NCI-H2107 treated with DMSO at 0.1 percent for 48 hours (cell line): ENCODE results near the gene CNOT6.
"Not testable (repeated sequence)": the region's sequence is repeated elsewhere in the genome, so short reads cannot be mapped to it uniquely, and the experiment has no call there.

Experiments used
- DNase-seq: peaks from one replicate; lab custom pipeline; 2025; ENCODE audit not compliant: unreplicated experiment; lab: John Stamatoyannopoulos, UW

Gene CNOT6

DNA sequence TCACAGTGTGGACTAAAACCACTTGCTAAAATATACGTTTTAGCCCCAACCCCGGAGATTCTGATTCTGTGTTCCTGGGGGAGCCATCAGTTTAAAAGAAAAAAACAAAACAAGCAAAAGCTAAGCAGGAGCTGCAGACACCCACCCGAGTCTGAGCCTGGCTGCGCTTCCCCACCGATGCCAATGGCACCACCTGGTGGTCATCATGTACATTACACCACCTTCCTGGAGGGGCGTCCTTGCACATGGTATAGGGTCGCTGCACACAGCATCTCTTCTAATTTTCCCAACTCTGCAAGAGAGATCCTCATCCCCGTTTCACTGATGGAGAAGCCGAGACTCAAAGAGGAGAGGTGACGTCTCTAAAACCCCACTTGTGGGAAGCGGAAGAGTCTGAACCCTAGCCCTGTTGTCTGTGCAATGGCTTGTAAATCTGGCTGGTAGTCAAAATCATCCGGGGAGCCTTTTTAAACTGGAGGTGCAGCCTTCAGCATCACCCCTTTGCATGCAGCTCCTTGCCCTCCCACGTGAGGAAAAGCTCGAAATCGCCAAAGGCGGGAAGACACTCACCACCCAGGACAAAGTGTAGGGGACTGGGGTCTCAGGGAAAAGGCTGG lies 23.1 kb upstream of the CNOT6 start:
- no peak for DNase-seq

DNA sequence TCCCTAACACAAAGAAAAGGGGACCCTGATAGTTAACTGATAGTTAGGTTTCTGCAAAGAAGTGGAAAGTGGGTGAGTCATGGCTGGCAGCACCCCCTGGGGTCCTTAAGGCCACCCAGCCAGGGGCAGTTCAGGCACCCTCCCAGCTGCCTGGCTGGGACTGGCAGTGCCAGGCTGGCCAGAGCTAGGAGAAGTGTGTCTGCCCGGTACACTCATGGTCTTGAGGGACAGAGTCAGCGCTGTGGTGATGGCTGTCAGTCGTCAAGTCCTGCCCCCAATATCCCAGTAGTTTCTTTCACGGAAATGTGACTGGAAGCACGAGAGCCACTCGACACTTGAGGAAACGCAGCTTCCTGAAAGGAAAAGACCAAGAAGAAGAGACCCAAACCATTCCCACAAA lies 22.3 kb upstream of the CNOT6 start:
- DNase-seq = no peak

DNA sequence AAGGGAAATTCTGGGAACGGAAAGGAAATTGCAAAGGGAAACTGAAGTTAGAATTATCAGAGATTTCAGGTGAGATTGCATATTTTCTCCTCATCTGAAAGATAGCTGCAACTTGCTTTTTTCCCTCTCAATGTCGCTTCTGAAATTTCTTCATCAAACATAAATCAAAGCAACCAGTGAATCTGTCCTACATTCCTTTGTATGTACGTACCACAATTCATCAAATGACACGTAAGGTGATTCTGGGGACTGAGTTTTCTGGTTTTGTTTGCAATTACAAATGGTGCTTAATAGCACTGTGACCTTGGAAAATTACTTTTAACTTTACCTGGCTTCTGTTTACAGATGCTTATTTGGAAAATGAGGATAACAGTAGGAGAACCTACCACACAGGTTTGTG lies 21.9 kb upstream of the CNOT6 start:
- no peak for DNase-seq

DNA sequence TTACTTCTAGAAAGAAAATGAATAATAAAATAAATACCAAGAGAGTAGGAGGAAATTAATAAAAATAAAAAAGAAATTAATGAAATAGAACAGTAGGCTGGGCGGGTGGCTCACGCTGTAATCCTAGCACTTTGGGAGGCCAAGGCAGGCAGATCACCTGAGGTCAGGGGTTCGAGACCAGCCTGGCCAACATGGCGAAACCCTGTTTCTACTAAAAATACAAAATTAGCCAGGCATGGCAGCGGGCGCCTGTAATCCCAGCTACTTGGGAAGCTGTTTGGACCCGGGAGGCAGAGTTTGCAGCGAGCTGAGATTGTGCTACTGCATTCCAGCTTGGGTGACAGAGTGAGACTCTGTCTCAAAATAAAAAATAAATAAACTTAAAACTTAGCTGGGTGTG lies 20.8 kb upstream of the CNOT6 start:
- DNase-seq = not testable (repeated sequence)

DNA sequence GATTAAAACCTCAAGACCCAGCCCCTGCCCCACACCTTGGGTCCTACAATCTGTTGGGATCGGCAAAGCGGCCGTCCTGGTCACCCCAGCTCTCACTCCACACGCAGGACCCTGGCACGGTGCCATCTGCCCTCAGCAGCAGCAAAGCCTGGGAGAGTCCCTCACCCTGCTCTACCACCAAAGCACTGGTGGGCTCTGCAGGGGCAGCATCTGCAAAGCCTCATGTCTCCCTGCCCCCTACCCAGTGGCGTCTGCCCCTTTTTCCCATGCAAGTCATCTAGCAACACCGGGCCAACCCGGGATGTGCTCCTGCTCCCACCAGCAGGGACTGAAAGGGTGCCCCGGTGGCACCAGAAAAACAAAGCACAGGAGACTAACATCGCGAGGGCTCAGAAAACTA lies 19.6 kb upstream of the CNOT6 start:
- DNase-seq = no peak

DNA sequence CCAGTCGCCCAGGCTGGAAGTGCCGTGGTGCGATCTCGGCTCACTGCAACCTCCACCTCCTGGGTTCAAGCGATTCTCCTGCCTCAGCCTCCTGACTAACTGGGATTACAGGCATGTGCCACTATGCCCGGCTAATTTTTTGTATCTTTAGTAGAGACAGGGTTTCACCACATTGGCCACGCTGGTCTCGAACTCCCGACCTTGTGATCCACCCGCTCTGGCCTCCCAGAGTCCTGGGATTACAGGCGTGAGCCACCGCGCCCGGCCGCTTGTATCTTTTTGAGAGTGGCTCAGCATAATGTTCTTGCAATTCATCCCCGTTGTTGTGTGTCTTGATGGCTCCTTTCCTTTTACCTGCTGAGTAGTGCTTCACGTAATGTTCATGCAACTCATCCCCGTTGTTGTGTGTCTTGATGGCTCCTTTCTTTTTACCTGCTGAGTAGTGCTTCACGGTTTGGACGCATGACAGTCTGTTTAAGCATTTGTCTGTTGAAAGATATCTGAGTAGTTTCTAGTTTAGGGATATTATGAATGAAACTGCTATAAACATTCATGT lies 18.1 kb upstream of the CNOT6 start:
- DNase-seq = not testable (repeated sequence)

DNA sequence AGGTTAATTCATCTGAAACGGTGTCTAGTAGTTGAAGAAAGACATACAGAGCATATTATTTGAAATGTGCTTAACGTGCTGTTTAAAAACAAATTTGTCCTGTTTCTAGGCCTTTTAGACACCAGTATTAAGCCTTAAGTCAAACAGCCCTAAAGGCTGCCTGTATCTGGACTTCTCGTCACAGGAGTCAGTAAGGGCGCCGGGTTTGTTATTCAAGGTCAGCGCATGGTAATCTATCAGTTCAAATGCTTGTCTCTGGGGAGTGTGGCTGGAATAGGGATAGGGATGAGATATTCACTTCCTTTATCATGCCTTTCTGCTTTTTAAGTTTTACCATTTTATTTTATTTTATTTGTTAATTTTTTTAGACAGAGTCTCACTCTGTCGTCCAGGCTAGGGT lies 9.4 kb upstream of the CNOT6 start:
- no peak for DNase-seq

DNA sequence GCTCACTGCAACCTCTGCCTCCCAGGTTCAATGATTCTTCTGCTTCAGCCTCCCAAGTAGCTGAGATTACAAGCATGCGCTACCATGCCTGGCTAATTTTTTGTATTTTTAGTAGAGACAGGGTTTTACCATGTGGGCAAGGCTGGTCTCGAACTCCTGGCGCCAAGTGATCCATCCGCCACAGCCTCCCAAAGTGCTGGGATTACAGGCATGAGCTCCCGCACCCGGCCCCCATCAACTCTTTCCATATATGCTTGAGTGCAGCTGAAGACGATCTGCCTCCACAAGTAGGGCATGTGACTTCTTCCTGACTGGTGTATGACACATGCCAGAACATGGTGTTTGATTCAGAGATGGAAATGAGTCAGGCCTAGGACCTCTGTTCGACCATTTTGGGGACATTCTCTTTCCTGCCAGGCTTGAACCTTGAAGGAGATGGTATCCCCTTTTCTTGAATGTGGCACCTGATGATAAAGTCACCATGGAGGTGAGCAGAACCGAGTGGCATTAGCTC lies 7.5 kb upstream of the CNOT6 start:
- no peak for DNase-seq

DNA sequence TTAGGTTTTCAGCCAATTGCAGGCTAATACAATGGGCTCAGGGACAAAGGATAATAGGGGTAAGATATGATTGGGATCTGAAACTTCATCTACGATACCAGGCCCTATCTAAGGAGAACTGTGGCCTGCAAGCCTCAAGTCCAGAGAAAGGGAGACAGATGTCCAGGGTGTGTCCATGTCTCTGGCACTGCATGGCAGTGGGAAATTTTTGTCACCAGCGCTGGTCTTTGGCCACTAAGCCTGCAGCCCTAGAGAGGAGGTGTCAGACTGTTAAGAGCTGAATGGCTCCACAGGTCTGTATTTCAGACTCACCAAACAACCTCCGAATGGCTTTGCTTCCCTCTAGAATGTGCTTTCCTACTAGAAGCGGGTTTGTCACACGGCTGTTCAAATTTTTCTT lies 6.6 kb upstream of the CNOT6 start:
- no peak for DNase-seq

DNA sequence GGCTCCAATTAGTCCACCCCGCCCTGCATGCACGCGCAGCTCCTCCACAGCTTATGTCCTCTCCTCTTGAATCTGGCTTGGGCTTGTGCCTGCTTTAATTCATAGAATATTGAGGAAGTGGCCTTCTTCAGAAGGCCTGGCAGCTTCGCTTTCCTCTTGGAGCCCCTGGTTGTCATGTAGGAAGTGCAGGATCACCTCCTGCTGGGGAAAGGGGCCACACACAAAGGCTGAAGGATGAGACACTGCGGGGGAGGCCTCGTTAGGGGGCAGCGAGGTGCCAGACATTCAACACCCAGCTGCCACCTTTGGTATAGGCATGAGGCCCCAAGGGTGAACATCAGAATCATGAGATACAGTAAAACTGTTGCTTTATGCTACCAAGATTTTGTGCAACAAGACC lies 2.7 kb upstream of the CNOT6 start:
- DNase-seq = no peak

DNA sequence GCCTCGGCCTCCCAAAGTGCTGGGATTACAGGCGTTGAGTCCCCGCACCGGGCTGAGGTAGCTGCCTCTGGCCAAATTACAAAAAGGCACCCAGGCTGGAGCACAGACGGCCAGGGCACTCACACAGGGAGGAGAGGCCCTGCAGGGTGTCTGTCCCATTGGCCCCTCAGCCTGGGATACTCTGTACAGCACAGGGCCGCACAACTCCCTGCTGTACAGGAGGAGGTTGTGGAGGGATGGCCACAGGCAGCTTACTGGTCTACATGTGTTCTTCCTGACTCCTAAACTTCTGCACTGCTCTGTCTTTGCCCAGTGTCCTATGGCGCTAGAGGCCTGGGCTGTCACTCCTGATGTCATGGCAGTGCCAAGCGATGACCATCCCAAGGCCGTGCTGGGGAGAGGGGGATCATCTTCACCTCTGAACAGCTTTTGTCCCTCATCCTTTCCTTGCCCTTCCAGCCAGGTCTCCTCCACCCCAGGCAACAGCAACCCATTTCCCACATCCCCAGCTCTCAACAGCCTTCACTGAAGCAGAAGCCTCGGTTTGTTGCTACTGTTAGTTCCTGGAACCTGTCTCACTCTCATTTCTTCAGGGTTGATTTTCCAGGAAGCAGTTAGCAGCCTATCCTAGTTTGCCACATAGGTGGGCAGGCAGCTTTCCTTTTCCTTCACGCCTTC lies 1.8 kb upstream of the CNOT6 start:
- DNase-seq = no peak

DNA sequence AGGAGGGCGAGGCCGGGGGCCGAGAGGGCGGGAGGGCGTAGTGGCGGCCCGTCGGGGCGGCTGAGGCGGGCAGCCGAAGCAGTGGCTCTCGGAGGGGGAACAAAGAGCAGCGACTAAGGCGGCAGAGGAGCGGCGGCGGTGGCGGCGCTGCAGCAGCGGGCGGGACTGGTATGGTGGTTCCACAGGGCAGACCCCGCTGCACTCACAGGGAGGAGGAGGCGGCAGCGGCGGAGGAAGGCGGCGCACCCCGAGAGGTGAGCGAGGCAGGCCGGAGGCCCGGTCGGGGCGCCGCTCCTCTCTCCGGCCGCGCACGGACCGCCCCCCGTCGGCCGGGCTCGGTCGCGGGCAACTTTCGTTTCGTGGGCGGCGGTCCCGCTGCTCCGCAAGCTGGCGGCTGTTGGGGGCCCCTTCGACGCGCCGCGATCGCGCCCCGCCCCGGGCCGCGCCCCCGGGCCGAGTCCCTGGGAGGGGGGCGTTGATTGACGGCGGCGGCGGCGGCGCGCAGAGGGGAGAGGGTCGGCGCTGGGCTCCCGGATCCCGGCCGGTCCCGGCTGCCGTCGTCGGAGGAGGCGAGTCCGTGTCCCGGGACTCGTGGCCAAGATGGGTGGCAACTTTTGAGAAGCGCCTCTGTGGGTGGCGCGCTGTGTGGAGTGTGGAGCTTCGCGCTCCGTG lies 467 bp downstream of the CNOT6 start:
- no peak for DNase-seq

DNA sequence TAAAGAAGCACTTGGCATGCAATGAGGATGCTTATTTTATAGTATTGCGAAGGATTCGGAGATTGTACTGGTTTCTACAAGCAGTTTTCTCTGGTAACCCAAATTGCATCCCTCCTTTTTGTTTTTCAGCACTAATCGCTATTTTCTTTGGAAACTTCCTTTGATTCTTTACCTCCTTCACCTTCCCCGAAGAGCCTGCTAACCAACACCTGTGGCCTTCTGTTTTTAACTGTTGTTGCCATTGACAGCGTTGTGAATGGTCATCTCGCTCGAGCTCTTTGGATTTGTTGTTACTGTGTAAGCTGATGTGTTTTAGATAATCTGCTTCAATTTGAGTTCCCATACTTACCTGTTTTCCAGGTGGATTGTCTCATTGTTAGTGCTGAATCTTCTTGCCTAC lies 1.1 kb downstream of the CNOT6 start:
- DNase-seq = no peak

DNA sequence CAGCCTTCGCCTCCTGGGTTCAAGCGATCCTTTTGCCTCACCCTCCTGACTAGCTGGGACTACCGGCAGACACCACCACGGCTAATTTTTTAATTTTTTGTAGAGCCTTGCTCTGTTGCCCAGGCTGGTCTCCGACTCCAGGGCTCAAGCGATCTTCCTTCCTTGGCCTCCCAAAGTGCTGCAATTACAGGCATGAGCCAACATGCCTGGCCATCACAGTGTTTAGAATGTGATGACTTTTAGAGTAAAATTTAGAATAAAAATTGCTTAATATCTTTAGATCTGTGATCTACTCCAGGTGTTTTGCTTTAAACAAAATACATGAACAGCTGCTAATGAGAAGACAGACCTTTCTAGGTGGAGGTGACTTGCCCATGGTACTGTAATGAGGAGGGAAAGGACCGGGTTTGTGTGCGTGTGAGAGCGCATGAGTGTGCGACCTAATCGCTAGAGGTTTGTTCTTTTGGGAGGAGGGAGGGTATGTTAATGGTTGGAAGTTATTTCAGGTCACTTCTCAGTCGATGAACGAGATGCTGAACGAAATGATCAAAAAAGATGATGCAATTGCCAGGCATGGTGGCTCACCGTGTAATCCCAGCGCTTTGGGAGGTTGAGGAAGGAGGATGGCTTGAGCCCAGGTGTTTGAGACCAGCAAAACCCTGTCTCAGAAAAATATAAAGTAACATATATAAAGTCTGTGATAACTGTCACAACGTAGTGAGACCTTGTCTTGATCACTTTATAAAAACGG lies 2.0 kb downstream of the CNOT6 start:
- DNase-seq = no peak

DNA sequence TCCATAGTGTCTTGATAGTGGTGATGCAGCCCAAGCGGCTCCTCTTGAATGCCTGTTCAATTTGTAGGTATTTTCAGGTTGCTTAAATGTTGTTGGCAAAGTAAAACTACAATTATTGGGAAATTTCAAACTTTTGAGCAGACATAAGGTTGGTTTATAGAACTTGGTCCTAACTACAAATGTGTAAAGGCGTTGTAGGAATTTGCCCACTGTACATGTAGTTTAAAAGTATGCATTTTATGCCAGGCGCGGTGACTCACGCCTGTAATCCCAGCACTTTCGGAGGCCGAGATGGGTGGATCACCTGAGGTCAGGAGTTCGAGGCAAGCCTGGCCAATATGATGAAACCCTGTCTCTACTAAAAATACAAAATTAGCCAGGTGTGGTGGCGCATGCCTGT lies 2.6 kb downstream of the CNOT6 start:
- not testable (repeated sequence) for DNase-seq

DNA sequence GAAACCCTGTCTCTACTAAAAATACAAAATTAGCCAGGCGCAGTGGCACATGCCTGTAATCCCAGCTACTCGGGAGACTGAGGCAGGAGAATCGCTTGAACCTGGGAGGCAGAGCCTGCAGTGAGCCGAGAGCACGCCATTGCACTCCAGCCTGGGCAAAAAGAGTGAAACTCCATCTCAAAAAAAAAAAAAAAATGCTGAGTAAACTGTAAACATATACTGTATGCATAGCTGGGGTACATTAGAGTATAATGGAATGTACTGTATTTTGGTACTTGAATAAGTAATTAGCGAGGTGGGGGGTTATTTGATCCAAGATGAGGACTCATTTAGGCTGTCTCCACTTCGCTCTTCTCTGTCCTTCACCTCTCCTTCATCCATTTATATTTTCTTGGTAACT lies 3.7 kb downstream of the CNOT6 start:
- DNase-seq = not testable (repeated sequence)

DNA sequence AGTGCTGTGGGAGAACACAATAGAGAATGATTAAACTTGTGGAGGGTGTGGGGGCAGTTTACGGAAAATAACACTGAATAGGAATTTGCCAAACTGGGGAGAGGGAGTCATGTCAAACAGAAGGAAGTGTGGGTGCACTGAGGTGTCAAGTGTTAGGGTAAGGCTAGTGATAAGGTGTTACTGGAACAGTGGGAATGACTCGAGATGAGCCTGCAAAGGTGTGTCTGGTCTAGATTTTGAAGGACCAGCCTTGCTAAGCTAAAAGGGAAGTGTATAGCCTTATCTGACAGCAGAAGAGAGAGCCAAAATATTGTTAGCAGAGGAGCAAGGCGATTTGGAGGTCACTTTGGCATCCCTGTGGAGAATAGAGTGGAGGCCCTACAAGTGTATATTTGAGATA lies 4.2 kb downstream of the CNOT6 start:
- no peak for DNase-seq

DNA sequence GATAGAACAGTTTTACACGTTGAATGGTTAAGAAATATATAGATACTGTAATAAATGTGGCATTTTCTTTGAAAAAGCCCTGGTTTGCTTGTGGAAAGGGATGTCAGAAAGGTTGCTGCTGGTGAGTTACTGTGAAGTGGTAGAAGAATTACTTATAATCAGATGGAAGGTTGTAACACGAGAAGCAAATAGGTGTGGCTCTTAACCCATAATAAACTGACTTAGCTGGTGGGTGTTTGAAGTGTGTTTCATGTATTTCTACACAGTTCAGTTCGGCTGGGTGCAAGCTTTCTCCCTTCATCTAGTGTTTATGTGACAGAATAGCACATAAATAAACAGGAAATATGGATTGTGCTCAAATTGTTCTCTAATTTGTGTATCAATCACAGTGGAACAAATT lies 5.5 kb downstream of the CNOT6 start:
- no peak for DNase-seq

DNA sequence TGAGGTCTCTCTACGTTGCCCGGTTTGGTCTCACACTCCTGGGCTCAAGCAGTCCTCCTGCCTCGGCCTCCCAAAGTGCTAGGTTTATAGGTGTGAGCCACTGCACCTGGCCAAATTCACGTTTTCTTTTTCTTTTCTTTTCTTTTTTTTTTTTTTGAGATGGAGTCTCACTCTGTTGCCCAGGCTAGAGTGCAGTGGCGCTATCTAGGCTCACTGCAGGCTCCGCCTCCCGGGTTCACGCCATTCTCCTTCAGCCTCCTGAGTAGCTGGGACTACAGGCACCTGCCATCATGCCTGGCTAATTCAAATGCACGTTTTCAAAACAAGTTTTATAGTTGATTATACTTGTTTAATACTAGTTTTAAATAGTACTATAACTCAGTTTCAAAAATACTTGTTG lies 6.1 kb downstream of the CNOT6 start:
- not testable (repeated sequence) for DNase-seq

DNA sequence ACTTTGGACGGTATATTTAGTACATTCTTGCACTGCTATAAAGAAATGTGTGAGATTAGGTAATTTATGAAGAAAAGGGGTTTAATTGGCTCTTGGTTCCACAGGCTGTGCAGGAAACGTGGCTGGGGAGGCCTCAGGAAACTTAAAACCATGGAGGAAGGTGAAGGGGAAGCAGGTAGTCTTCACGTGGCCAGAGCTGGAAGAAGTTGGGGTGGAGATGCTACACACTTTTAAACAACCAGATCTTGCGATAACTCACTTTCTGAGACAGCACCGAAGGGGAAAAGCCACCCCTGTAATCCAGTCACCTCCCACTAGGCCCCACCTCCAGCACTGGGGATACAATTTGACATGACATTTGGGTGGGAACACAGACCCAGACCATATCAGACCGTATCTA lies 13.5 kb downstream of the CNOT6 start:
- DNase-seq = no peak

DNA sequence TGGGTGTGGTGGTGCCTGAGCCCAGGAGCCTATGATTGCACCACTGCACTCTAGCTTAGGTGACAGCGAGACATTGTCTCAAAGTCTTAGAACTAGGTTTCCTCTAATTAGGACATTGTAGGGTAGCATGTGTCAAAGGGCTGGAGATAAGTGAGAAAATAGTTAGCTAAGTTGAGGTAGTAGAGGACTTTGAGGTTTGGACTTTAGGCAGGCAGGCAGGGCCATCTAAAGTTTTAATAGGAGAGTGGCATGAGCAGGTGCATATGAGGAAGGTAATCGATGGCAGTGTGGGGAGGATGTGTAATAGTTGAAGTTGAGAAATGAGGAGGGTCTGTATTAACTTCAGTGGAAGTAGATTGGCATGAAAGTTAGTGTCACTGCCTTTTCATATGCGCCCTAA lies 21.1 kb downstream of the CNOT6 start:
- no peak for DNase-seq
